H9 (cell line): ENCODE results near the gene SCG2. TPM values are rescaled to one million over a fixed set of nuclear protein-coding genes. Genes with fewer than 3 reads are reported as not detected.

Experiments
- DNase-seq: peaks from one replicate; pipeline ENCODE4 v3.0.0-alpha.2; 2017
- H2AFZ ChIP-seq: one replicate; pipeline ENCODE4 v1.6.1; 2013; ENCODE audit warnings: mild to moderate bottlenecking, low read length, control low read depth, moderate library complexity
- H2AK5ac ChIP-seq: 2 replicates; pipeline ENCODE4 v1.6.1; 2013; ENCODE audit warnings: low read length, control low read depth, mixed read lengths; ENCODE audit not compliant: insufficient read length
- H2BK120ac ChIP-seq: one replicate; pipeline ENCODE4 v1.6.1; 2013; ENCODE audit warnings: low read depth, mild to moderate bottlenecking, low read length, control low read depth, inconsistent platforms; ENCODE audit not compliant: poor library complexity, severe bottlenecking
- H2BK12ac ChIP-seq: 2 replicates; pipeline ENCODE4 v1.6.1; 2013; ENCODE audit warnings: low read length, control low read depth, mixed read lengths, low read depth; ENCODE audit not compliant: insufficient read length
- H2BK15ac ChIP-seq: 2 replicates; pipeline ENCODE4 v1.6.1; 2013; ENCODE audit warnings: low read depth, low read length, control low read depth
- H2BK20ac ChIP-seq: one replicate; pipeline ENCODE4 v1.6.1; 2013; ENCODE audit warnings: low read depth, mild to moderate bottlenecking, low read length, control low read depth, inconsistent platforms; ENCODE audit not compliant: poor library complexity, severe bottlenecking
- H2BK5ac ChIP-seq: 2 replicates; pipeline ENCODE4 v1.6.1; 2013; ENCODE audit warnings: low read length, control low read depth, mixed read lengths; ENCODE audit not compliant: insufficient read length
- H3K14ac ChIP-seq: 2 replicates; pipeline ENCODE4 v1.6.1; 2013; ENCODE audit warnings: low read length, control low read depth; ENCODE audit not compliant: insufficient read depth
- H3K18ac ChIP-seq: 2 replicates; pipeline ENCODE4 v1.6.1; 2013; ENCODE audit warnings: low read depth, mild to moderate bottlenecking, mixed read lengths, low read length, control low read depth; ENCODE audit not compliant: insufficient read length
- H3K23ac ChIP-seq: 2 replicates; pipeline ENCODE4 v1.6.1; 2013; ENCODE audit warnings: low read length, control low read depth, mixed read lengths, low read depth; ENCODE audit not compliant: insufficient read length
- H3K23me2 ChIP-seq: 2 replicates; pipeline ENCODE4 v1.6.1; 2013; ENCODE audit warnings: low read depth, mild to moderate bottlenecking, mixed read lengths, low read length, control low read depth; ENCODE audit not compliant: insufficient read length, poor library complexity, severe bottlenecking
- H3K27ac ChIP-seq: 2 replicates; pipeline ENCODE4 v1.5.1; 2013; ENCODE audit warnings: low read length, control low read depth, mixed read lengths, low read depth; ENCODE audit not compliant: insufficient read length
- H3K27me3 ChIP-seq: 2 replicates; pipeline ENCODE4 v1.6.1; 2013; ENCODE audit warnings: low read length, control low read depth, inconsistent platforms; ENCODE audit not compliant: insufficient read depth
- H3K4ac ChIP-seq: 2 replicates; pipeline ENCODE4 v1.6.1; 2013; ENCODE audit warnings: low read depth, mild to moderate bottlenecking, control low read depth, inconsistent platforms, low read length, moderate library complexity
- H3K4me1 ChIP-seq: 2 replicates; pipeline ENCODE4 v1.6.1; 2013; ENCODE audit warnings: low read length, control low read depth, inconsistent platforms; ENCODE audit not compliant: insufficient read depth
- H3K4me2 ChIP-seq: 2 replicates; pipeline ENCODE4 v1.6.1; 2013; ENCODE audit warnings: low read length, control low read depth, mixed read lengths; ENCODE audit not compliant: insufficient read length, insufficient read depth
- H3K56ac ChIP-seq: 2 replicates; pipeline ENCODE4 v1.6.1; 2013; ENCODE audit warnings: low read depth, mild to moderate bottlenecking, mixed read lengths, low read length, control low read depth; ENCODE audit not compliant: insufficient read length
- H3K79me1 ChIP-seq: 2 replicates; pipeline ENCODE4 v1.6.1; 2013; ENCODE audit warnings: low read depth, mild to moderate bottlenecking, moderate library complexity, low read length, control low read depth, inconsistent platforms; ENCODE audit not compliant: insufficient read depth, poor library complexity, severe bottlenecking
- H3K79me2 ChIP-seq: 2 replicates; pipeline ENCODE4 v1.6.1; 2013; ENCODE audit warnings: low read length, control low read depth, inconsistent platforms; ENCODE audit not compliant: insufficient read depth
- H3K9ac ChIP-seq: 2 replicates; pipeline ENCODE4 v1.6.1; 2013; ENCODE audit warnings: low read length, control low read depth, mixed read lengths; ENCODE audit not compliant: insufficient read length; ENCODE audit errors: extremely low read depth
- H3K9me3 ChIP-seq: one replicate; pipeline ENCODE4 v1.6.1; 2013; ENCODE audit warnings: low read depth, low read length, inconsistent platforms; ENCODE audit not compliant: control insufficient read depth
- H3T11ph ChIP-seq: one replicate; pipeline ENCODE4 v1.6.1; 2013; ENCODE audit warnings: mild to moderate bottlenecking, low read length, control low read depth, inconsistent platforms
- H4K20me1 ChIP-seq: one replicate; pipeline ENCODE4 v1.6.1; 2013; ENCODE audit not compliant: control insufficient read depth, insufficient read length, insufficient read depth
- H4K5ac ChIP-seq: 2 replicates; pipeline ENCODE4 v1.6.1; 2013; ENCODE audit warnings: low read depth, mild to moderate bottlenecking, mixed read lengths, low read length, control low read depth; ENCODE audit not compliant: insufficient read length
- H4K8ac ChIP-seq: replicated peaks from 2 replicates; pipeline ENCODE4 v1.6.1; 2013; ENCODE audit warnings: low read length, control low read depth, mixed read lengths, low read depth; ENCODE audit not compliant: insufficient read length
- H4K91ac ChIP-seq: 2 replicates; pipeline ENCODE4 v1.6.1; 2013; ENCODE audit warnings: low read depth, mild to moderate bottlenecking, moderate library complexity, mixed read lengths, low read length, control low read depth; ENCODE audit not compliant: insufficient read length
- H3K27ac Mint-ChIP-seq, 3 experiments: 2 replicates in 2 of 3; 3 replicates in 1 of 3; pipeline ENCODE4 v1.8.0; 2020 to 2021; ENCODE audit warnings: mixed read lengths in 3 of 3, mild to moderate bottlenecking in 1 of 3, moderate library complexity in 1 of 3
- H3K27me3 Mint-ChIP-seq: 2 replicates; pipeline ENCODE4 v1.8.0; 2021; ENCODE audit warnings: low read depth, mild to moderate bottlenecking, moderate library complexity, mixed read lengths
- H3K36me3 Mint-ChIP-seq, 3 experiments: 2 replicates in 2 of 3; 3 replicates in 1 of 3; pipeline ENCODE4 v1.8.0; 2020 to 2021; ENCODE audit warnings: low read depth in 3 of 3, mixed read lengths in 3 of 3; ENCODE audit not compliant: insufficient read depth in 1 of 3
- H3K4me1 Mint-ChIP-seq, 2 experiments: 2 replicates each; pipeline ENCODE4 v1.8.0; 2020; ENCODE audit warnings: mixed read lengths in 2 of 2
- H3K4me3 Mint-ChIP-seq, 2 experiments: 2 replicates in 1 of 2; 3 replicates in 1 of 2; pipeline ENCODE4 v1.8.0; 2020 to 2021; ENCODE audit warnings: mild to moderate bottlenecking in 2 of 2, mixed read lengths in 2 of 2, moderate library complexity in 1 of 2
- H3K9me3 Mint-ChIP-seq, 2 experiments: 2 replicates in 1 of 2; 3 replicates in 1 of 2; pipeline ENCODE4 v1.8.0; 2020; ENCODE audit warnings: mild to moderate bottlenecking in 2 of 2, mixed read lengths in 2 of 2, moderate library complexity in 1 of 2
- CTCF ChIP-seq: fragments of 200-600 bp; sonication (generic); conservative IDR thresholded peaks from 3 replicates; pipeline ENCODE4 v1.8.0; 2021; ENCODE audit warnings: antibody characterized with exemption, mild to moderate bottlenecking
- WGBS: extraction: QIAGEN DNeasy Blood & Tissue Kit; methylation state at CpG from one replicate; pipeline ENCODE4 v1.1.7; 2013; ENCODE audit warnings: missing lambda C conversion rate, low lambda C conversion rate, mixed read lengths; ENCODE audit not compliant: insufficient read length; ENCODE audit errors: extremely low coverage; 5-methylcytosine and 5-hydroxymethylcytosine counted together
- total RNA-seq: library from RNA; stranded (reverse); gene quantifications from 2 replicates; pipeline ENCODE4 v1.2.1, GENCODE V29; 2021

The SCG2 gene
- total RNA-seq, 1 experiment from 2014 or later: 4.4 TPM

GRCh38 chr2:223560749-223561435 lies 41.3 kb downstream of the SCG2 start:
- no peak overlapping the region for H3K14ac ChIP-seq
- H3K79me2 ChIP-seq: no peaks in the 10 kb centered on the region
- Mint-ChIP-seq H3K27me3 (peaks cover under 1% of the 10 kb centered on the region; the same call in 1 of the 2 replicates), H3K4me1 (peaks cover 20 to 22% of the 10 kb centered on the region in 2 experiments), H3K27ac (no peak overlapping the region), H3K4me3 (no peak overlapping the region), H3K9me3 (no peaks in the 10 kb centered on the region), H3K36me3 (no peaks in the 10 kb centered on the region; a peak in 1 of 7 replicates)
- no peak overlapping the region for H2AFZ ChIP-seq
- H2BK120ac ChIP-seq: no peak overlapping the region
- no peak overlapping the region for H3K18ac ChIP-seq
- no peak overlapping the region for H2AK5ac ChIP-seq
- no peak for TF ChIP-seq CTCF
- no peak overlapping the region for H4K8ac ChIP-seq
- no peaks in the 10 kb centered on the region for H4K20me1 ChIP-seq
- no peak overlapping the region for H4K5ac ChIP-seq
- WGBS: no CpG with 5 or more reads among the region's 7 CpGs
- no peaks in the 10 kb centered on the region for H3K27me3 ChIP-seq
- no peak overlapping the region for H3K27ac ChIP-seq
- DNase-seq: no peak
- H3K9ac ChIP-seq: no peak overlapping the region
- H3K23me2 ChIP-seq: no peaks in the 10 kb centered on the region
- no peak overlapping the region for H2BK15ac ChIP-seq
- no peak overlapping the region for H3K4me2 ChIP-seq
- no peak overlapping the region for H3K56ac ChIP-seq
- H3K23ac ChIP-seq: no peak overlapping the region
- no peak overlapping the region for H3T11ph ChIP-seq
- H3K4me1 ChIP-seq: peaks cover 7% of the 10 kb centered on the region; the same call in 1 of the 2 replicates
- H3K9me3 ChIP-seq: no peaks in the 10 kb centered on the region
- no peak overlapping the region for H2BK20ac ChIP-seq
- no peak overlapping the region for H2BK12ac ChIP-seq
- H3K79me1 ChIP-seq: no peaks in the 10 kb centered on the region
- no peak overlapping the region for H3K4ac ChIP-seq
- no peak overlapping the region for H4K91ac ChIP-seq
- H2BK5ac ChIP-seq: no peak overlapping the region
